ENCODE results near the gene IL17RD. TPM values are rescaled to one million over a fixed set of nuclear protein-coding genes. Genes with fewer than 3 reads are reported as not detected.

Gene IL17RD
- total RNA-seq, 1 experiment from 2014 or later = 31.7 TPM

GRCh38 chr3:57120451-57121174, 44.5 kb downstream of the IL17RD start:
- Histone ChIP-seq H2BK120ac (ENCODE audit: low read depth, low read length, poor library complexity, severe bottlenecking) (no peak overlapping the region), H3K4ac (ENCODE audit: low read depth, low read length) (no peak overlapping the region), H2AK5ac (ENCODE audit: insufficient read length, low read length) (no peak overlapping the region), H2BK15ac (ENCODE audit: low read depth, low read length) (no peak overlapping the region), H4K8ac (replicated peaks; ENCODE audit: insufficient read length, low read depth, low read length) (no peak overlapping the region), H3K79me1 (ENCODE audit: insufficient read depth, low read depth, low read length, poor library complexity, severe bottlenecking) (no peaks in the 10 kb centered on the region), H2AFZ (ENCODE audit: low read length) (no peak overlapping the region), H2BK5ac (ENCODE audit: insufficient read length, low read length) (no peak overlapping the region), H3K27me3 (ENCODE audit: insufficient read depth, low read length) (peaks cover 8% of the 10 kb centered on the region; the same call in 1 of the 2 replicates), H3K27ac (ENCODE audit: insufficient read length, low read depth, low read length) (no peak overlapping the region), H4K20me1 (ENCODE audit: control insufficient read depth, insufficient read depth, insufficient read length) (no peaks in the 10 kb centered on the region), H2BK20ac (ENCODE audit: low read depth, low read length, poor library complexity, severe bottlenecking) (no peak overlapping the region), H3K4me1 (ENCODE audit: insufficient read depth, low read length) (peaks cover 4% of the 10 kb centered on the region; the same call in 1 of the 2 replicates), H3K4me2 (ENCODE audit: insufficient read depth, insufficient read length, low read length) (no peak overlapping the region), H3K79me2 (ENCODE audit: insufficient read depth, low read length) (peaks cover 13% of the 10 kb centered on the region), H2BK12ac (ENCODE audit: insufficient read length, low read depth, low read length) (no peak overlapping the region), H3K14ac (ENCODE audit: insufficient read depth, low read length) (no peak overlapping the region), H3K56ac (ENCODE audit: insufficient read length, low read depth, low read length) (no peak overlapping the region), H3T11ph (ENCODE audit: low read length) (no peak overlapping the region), H4K5ac (ENCODE audit: insufficient read length, low read depth, low read length) (no peak overlapping the region), H3K23ac (ENCODE audit: insufficient read length, low read depth, low read length) (no peak overlapping the region), H3K9me3 (ENCODE audit: control insufficient read depth, low read depth, low read length) (no peaks in the 10 kb centered on the region), H3K18ac (ENCODE audit: insufficient read length, low read depth, low read length) (no peak overlapping the region), H3K9ac (ENCODE audit: extremely low read depth, insufficient read length, low read length) (no peak overlapping the region), H3K23me2 (ENCODE audit: insufficient read length, low read depth, low read length, poor library complexity, severe bottlenecking) (no peaks in the 10 kb centered on the region), H4K91ac (ENCODE audit: insufficient read length, low read depth, low read length) (no peak overlapping the region)
- no peak for TF ChIP-seq CTCF (conservative IDR thresholded peaks at IDR 0.05)
- DNase-seq = no peak
- Mint-ChIP-seq H3K27me3 (ENCODE audit: low read depth) (peaks cover 33% of the 10 kb centered on the region), H3K36me3 (ENCODE audit: insufficient read depth in 1 of 3, low read depth in 3 of 3) (peaks cover 0 to 11% (median 5%) of the 10 kb centered on the region in 3 experiments; a peak in 3 of 7 replicates), H3K27ac (no peak overlapping the region; a peak in 1 of 7 replicates), H3K4me3 (no peak overlapping the region), H3K4me1 (peaks cover 32 to 33% of the 10 kb centered on the region in 2 experiments), H3K9me3 (no peaks in the 10 kb centered on the region)
- no CpG with 5 or more reads among the region's 10 CpGs for WGBS (ENCODE audit: extremely low coverage, insufficient read length, low lambda C conversion rate)
